SK-N-MC (cell line): ENCODE data around the gene SH3RF3.

ENCODE experiments used
- EZH2 ChIP-seq: fragments of 200-600 bp; sonication (generic); IDR thresholded peaks from one replicate; pipeline ENCODE4 v1.6.1; 2017; ENCODE audit warnings: antibody characterized with exemption
- FOXP2 ChIP-seq: optimal IDR thresholded peaks from 2 replicates; pipeline ENCODE3; 2011; ENCODE audit warnings: mild to moderate bottlenecking, moderate library complexity; ENCODE audit not compliant: insufficient read depth; ENCODE audit errors: extremely low read length, control extremely low read depth
- POLR2AphosphoS5 ChIP-seq: IDR thresholded peaks from 2 replicates; pipeline ENCODE4 v1.6.1; 2012; ENCODE audit warnings: mild to moderate bottlenecking, low read depth, low read length, borderline replicate concordance

DNA sequence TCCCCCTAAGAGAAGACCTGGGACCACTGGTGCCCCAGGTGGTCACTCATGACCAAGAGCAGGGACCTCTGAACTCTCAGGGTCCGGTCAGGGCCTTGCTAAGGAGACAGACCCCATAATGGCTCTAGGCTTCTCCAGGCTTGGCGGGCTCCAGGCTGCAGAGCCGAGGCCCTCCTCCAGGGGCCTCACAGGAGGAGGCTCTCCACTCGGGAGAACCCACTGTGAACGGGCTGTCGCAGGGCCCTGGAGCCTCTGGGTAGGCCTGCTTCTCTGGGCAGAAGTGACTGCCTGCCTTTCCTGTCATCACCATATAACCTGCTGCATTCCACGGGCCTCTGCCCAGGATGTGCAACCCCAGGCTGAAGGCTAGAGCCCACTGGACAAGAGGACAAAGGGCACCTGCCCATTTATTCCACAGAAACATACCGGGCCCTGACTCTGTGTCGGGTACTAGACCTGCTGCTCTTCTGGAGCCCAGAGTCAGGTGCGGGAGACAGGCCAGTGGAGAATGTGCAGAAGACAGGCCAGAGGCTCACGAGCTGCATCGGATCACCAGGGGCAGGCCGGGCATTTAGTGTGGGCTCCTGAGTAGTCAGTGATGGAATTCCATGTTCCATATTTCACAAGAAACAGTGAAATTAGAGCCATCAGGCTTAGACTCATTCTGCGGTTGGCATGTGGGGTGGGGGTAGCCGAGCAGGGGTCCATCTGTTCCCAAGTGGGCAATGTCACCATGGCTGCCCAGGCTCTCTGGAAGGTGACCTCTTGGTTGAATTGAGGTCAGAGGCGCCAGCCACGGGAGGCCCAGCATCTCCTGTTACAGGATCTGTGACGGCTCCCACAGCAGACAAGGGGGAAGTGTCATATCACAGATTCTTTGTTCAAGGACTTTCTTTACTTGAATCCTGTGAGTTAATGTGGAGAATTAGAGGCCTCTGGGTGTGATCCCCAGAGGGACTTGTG is 220.8 kb downstream of the SH3RF3 start:
- TF ChIP-seq POLR2AphosphoS5: no peak
- TF ChIP-seq EZH2: no peak
- TF ChIP-seq FOXP2: no peak
